ENCODE data around the gene LRCOL1. TPM values are rescaled to one million over a fixed set of nuclear protein-coding genes. Genes with fewer than 3 reads are reported as not detected.
A peak's percentile ranks its signal among the peaks of the same experiment; 100 is the strongest.

The LRCOL1 gene
- total RNA-seq, 1 experiment from 2014 or later = not detected

- Histone ChIP-seq H3K9me3 (ENCODE audit: control insufficient read depth, insufficient read depth, low read depth, low read length) (no peaks in the 10 kb centered on the region), H3K4me1 (ENCODE audit: control insufficient read depth, insufficient read depth, low read length) (peaks cover 7% of the 10 kb centered on the region), H3K27ac (ENCODE audit: low read length) (no peak overlapping the region), H3K4me3 (ENCODE audit: low read depth in 2 of 2, low read length in 2 of 2) (no peak overlapping the region), H3K36me3 (ENCODE audit: control insufficient read depth, insufficient read depth, low read length) (no peaks in the 10 kb centered on the region), H3K27me3 (ENCODE audit: control insufficient read depth, insufficient read depth, low read length) (no peaks in the 10 kb centered on the region)
- ATAC-seq (no peak), DNase-seq (ENCODE audit: low read depth, low spot score) (no peak)
- in situ Hi-C loops (cut with HindIII; ENCODE audit: low pct_unique_long_range_greater_than_20kb, low sequenced_read_pairs) (no loop called here), intact Hi-C loops (cut with micrococcal nuclease; ENCODE audit: unreplicated experiment) (no loop called here)
- ChIA-PET CTCF (interaction anchor here (0.6 to 1.1 kb wide), 4 partner anchors 20 to 314 kb away, joined by 3 to 5 read pairs (median 4); no protein-coding TSS in a partner anchor), POLR2A (no interaction called here)
- no TSS peak for BruUV-seq (replicated peaks)
- TF ChIP-seq TCF7L2 (IDR thresholded peaks at IDR 0.05; ENCODE audit: low read depth, low read length) = no peak
- no peak for TF ChIP-seq CTCF (IDR thresholded peaks at IDR 0.05)
- TF ChIP-seq POLR2AphosphoS5 (IDR thresholded peaks at IDR 0.05; ENCODE audit: low read depth, low read length) = no peak
- TF ChIP-seq SIN3A (IDR thresholded peaks at IDR 0.05; ENCODE audit: borderline replicate concordance, insufficient read depth, low read depth, low read length) = no peak
- no peak for TF ChIP-seq REST (IDR thresholded peaks at IDR 0.05; ENCODE audit: insufficient read depth in 1 of 2, low read depth in 2 of 2, low read length in 1 of 2)
Observed at GRCh38 chr12:132595183-132595582, 15.2 kb downstream of the LRCOL1 start.

- POLR2A ChIA-PET = no interaction called here
- in situ Hi-C loops (cut with HindIII; ENCODE audit: low pct_unique_long_range_greater_than_20kb, low sequenced_read_pairs) = no loop called here
Observed at GRCh38 chr12:132593938-132594358, 16.4 kb downstream of the LRCOL1 start.

More at GRCh38 chr12:132593938-132594358, 16.4 kb downstream of the LRCOL1 start:
- Histone ChIP-seq H3K27ac (ENCODE audit: low read length) (peak overlapping the region; percentile 44; the same call in 1 of the 2 replicates), H3K4me1 (ENCODE audit: control insufficient read depth, insufficient read depth, low read length) (peaks cover 7% of the 10 kb centered on the region), H3K36me3 (ENCODE audit: control insufficient read depth, insufficient read depth, low read length) (no peaks in the 10 kb centered on the region), H3K27me3 (ENCODE audit: control insufficient read depth, insufficient read depth, low read length) (no peaks in the 10 kb centered on the region), H3K9me3 (ENCODE audit: control insufficient read depth, insufficient read depth, low read depth, low read length) (no peaks in the 10 kb centered on the region), H3K4me3 (ENCODE audit: low read depth in 2 of 2, low read length in 2 of 2) (peak overlapping the region; percentile 14 to 34; a peak in 3 of 4 replicates)
- intact Hi-C loops (cut with micrococcal nuclease; ENCODE audit: unreplicated experiment) = no loop called here
- DNase-seq (ENCODE audit: low read depth, low spot score) (peak; percentile 63), ATAC-seq (peak; percentile 95)
- no peak for TF ChIP-seq REST (IDR thresholded peaks at IDR 0.05; ENCODE audit: insufficient read depth in 1 of 2, low read depth in 2 of 2, low read length in 1 of 2)
- no peak for TF ChIP-seq POLR2AphosphoS5 (IDR thresholded peaks at IDR 0.05; ENCODE audit: low read depth, low read length)
- TF ChIP-seq CTCF (IDR thresholded peaks at IDR 0.05) = no peak
- no TSS peak for BruUV-seq (replicated peaks)
- CTCF ChIA-PET = no interaction called here

Measured in Panc1 (cell line).